GM12878 (cell line): ENCODE measurements around the gene DLG2. TPM values are rescaled to one million over a fixed set of nuclear protein-coding genes. Genes with fewer than 3 reads are reported as not detected.

Experiments used
- ATAC-seq: fragments of 200-7000 bp; cut with Tn5 transposase; 3 replicates; pipeline ENCODE4 v1.9.1; 2020; ENCODE audit warnings: mild to moderate bottlenecking, moderate library complexity
- BruUV-seq: library from RNA; stranded (reverse); fragments of 400-500 nt; replicated peaks from 2 replicates; lab custom pipeline; 2021; lab: Mats Ljungman, UMichigan
- CTCF ChIA-PET: fragments of 300-600 bp; sonication (Branson Sonifier 250); formaldehyde crosslinking; extraction: SDS; loops from one replicate; lab custom pipeline; 2021; ENCODE audit warnings: inconsistent platforms; lab: Yijun Ruan, JAX
- POLR2A ChIA-PET: fragments of 350-600 bp; formaldehyde crosslinking; extraction: SDS; loops from one replicate; lab custom pipeline; 2021; ENCODE audit warnings: inconsistent platforms; lab: Charles Lee
- RAD21 ChIA-PET: fragments of 300-600 bp; sonication (Branson Sonifier 250); formaldehyde crosslinking; loops from one replicate; lab custom pipeline; 2023; ENCODE audit warnings: antibody characterized with exemption; ENCODE audit not compliant: unreplicated experiment; lab: Charles Lee
- SMC1A ChIA-PET: fragments of 300-600 bp; sonication (Branson Sonifier 250); formaldehyde crosslinking; loops from one replicate; lab custom pipeline; 2023; ENCODE audit not compliant: unreplicated experiment, uncharacterized antibody; lab: Charles Lee
- DNase-seq: peaks from one replicate; pipeline ENCODE4 v3.0.0-alpha.2; 2011; ENCODE audit warnings: low read depth, low spot score
- FAIRE-seq: peaks from 3 replicates; lab custom pipeline; 2011; peaks lifted over from hg19 to GRCh38; lab: Jason Lieb, UNC
- H2AFZ ChIP-seq: 2 replicates; pipeline ENCODE4 v1.6.0; 2011; ENCODE audit warnings: low read depth, low read length, control low read depth; ENCODE audit not compliant: control insufficient read depth
- H3K27ac ChIP-seq: 2 replicates; pipeline ENCODE4 v1.5.1; 2011; ENCODE audit warnings: control low read depth; ENCODE audit not compliant: control insufficient read depth, insufficient read depth
- H3K27me3 ChIP-seq, 2 experiments: replicated peaks in 1 of 2; 2 replicates each; pipeline versions ENCODE4 v1.6.0 to v1.6.1; 2011; ENCODE audit warnings: low read length in 1 of 2; ENCODE audit not compliant: control insufficient read depth in 2 of 2, insufficient read depth in 2 of 2
- H3K36me3 ChIP-seq, 2 experiments: 2 replicates each; pipeline ENCODE4 v1.5.1; 2011; ENCODE audit warnings: low read length in 1 of 2; ENCODE audit not compliant: control insufficient read depth in 2 of 2, insufficient read depth in 2 of 2
- H3K4me1 ChIP-seq: 2 replicates; pipeline ENCODE4 v1.6.1; 2011; ENCODE audit warnings: mild to moderate bottlenecking, low read length, moderate library complexity, mixed read lengths; ENCODE audit not compliant: control insufficient read depth, insufficient read depth
- H3K4me2 ChIP-seq: 2 replicates; pipeline ENCODE4 v1.6.0; 2011; ENCODE audit warnings: control low read depth; ENCODE audit not compliant: control insufficient read depth, insufficient read depth
- H3K4me3 ChIP-seq: fragments of 200-600 bp; sonication (generic); 2 replicates; pipeline ENCODE4 v1.5.1; 2016
- H3K79me2 ChIP-seq: 2 replicates; pipeline ENCODE4 v1.6.0; 2011; ENCODE audit warnings: low read length; ENCODE audit not compliant: control insufficient read depth, insufficient read depth
- H3K9ac ChIP-seq: 2 replicates; pipeline ENCODE4 v1.8.0; 2011; ENCODE audit warnings: low read length, control low read depth, mixed read lengths; ENCODE audit not compliant: control insufficient read depth, insufficient read depth
- H3K9me3 ChIP-seq: replicated peaks from 3 replicates; pipeline ENCODE4 v1.5.1; 2011; ENCODE audit warnings: mild to moderate bottlenecking, low read length; ENCODE audit not compliant: control insufficient read depth, insufficient read depth
- H4K20me1 ChIP-seq: 2 replicates; pipeline ENCODE4 v1.6.0; 2011; ENCODE audit not compliant: control insufficient read depth, insufficient read depth
- FOXK2 ChIP-seq: fragments of 450-650 bp; IDR thresholded peaks from 2 replicates; pipeline ENCODE4 v1.6.1; 2017; ENCODE audit warnings: mild to moderate bottlenecking, moderate library complexity
- KAT2A ChIP-seq: conservative IDR thresholded peaks from 2 replicates; pipeline ENCODE4 v1.6.1; 2011; ENCODE audit warnings: low read depth, low read length; ENCODE audit not compliant: control insufficient read depth
- LARP7 ChIP-seq: fragments of 450-650 bp; IDR thresholded peaks from 2 replicates; pipeline ENCODE4 v1.6.1; 2017; ENCODE audit warnings: mild to moderate bottlenecking
- MTA2 ChIP-seq: fragments of 450-650 bp; IDR thresholded peaks from 2 replicates; pipeline ENCODE4 v1.6.1; 2016; ENCODE audit warnings: low read depth, mild to moderate bottlenecking, moderate library complexity
- NR2C2 ChIP-seq: IDR thresholded peaks from 2 replicates; pipeline ENCODE4 v1.6.1; 2011; ENCODE audit warnings: borderline replicate concordance, low read depth; ENCODE audit not compliant: control insufficient read depth, insufficient read length
- POU2F2 ChIP-seq: IDR thresholded peaks from 3 replicates; pipeline ENCODE4 v1.6.1; 2011; ENCODE audit warnings: low read depth, mild to moderate bottlenecking, low read length, borderline replicate concordance
- RBBP5 ChIP-seq: fragments of 200-600 bp; sonication (generic); conservative IDR thresholded peaks from 2 replicates; pipeline ENCODE4 v1.6.1; 2016
- SIX5 ChIP-seq: IDR thresholded peaks from 2 replicates; pipeline ENCODE4 v1.6.1; 2011; ENCODE audit warnings: mild to moderate bottlenecking, low read depth, low read length, moderate library complexity; ENCODE audit not compliant: severe bottlenecking
- SRF ChIP-seq, 2 experiments: IDR thresholded peaks; 2 replicates each; pipeline ENCODE4 v1.6.1; 2011; ENCODE audit warnings: low read depth in 2 of 2, low read length in 2 of 2, mild to moderate bottlenecking in 1 of 2, moderate library complexity in 1 of 2
- SUZ12 ChIP-seq: fragments of 200-600 bp; sonication (generic); IDR thresholded peaks from one replicate; pipeline ENCODE4 v1.6.1; 2018; ENCODE audit warnings: antibody characterized with exemption, mild to moderate bottlenecking; ENCODE audit not compliant: unreplicated experiment
- WGBS: methylation state at CpG from one replicate; pipeline ENCODE4 v1.1.6; 2016; ENCODE audit warnings: low lambda C conversion rate; ENCODE audit not compliant: insufficient replicate concordance, insufficient coverage; ENCODE audit errors: missing lambda C conversion rate; 5-methylcytosine and 5-hydroxymethylcytosine counted together
- in situ Hi-C: fragments of 300-500 bp; cut with MboI; formaldehyde crosslinking; loops from 9 replicates; pipeline ENCODE4 v1.14.3; 2018; ENCODE audit warnings: mixed read lengths
- intact Hi-C: fragments of 100-400 bp; cut with micrococcal nuclease; formaldehyde crosslinking; loops from one replicate; pipeline ENCODE4 v1.14.2; 2022; ENCODE audit not compliant: unreplicated experiment
- polyA plus RNA-seq, 11 experiments: library from polyadenylated mRNA; depleted of rRNA in 4 of 11; unstranded in 6 of 11; stranded (reverse) in 5 of 11; fragments of >200 nt; fragmentation: Nextera tagmentation in 4 of 11; fragmentation: Illumina TruSeq in 1 of 11; extraction: Ambion mirVana in 4 of 11; extraction: Trizol in 1 of 11; gene quantifications; 1 replicate in 1 of 11; 2 replicates in 10 of 11; pipeline versions ENCODE4 v1.2.1 to v1.2.3, GENCODE V29; 2011 to 2016; ENCODE audit warnings: inconsistent platforms in 2 of 11, missing spikeins in 2 of 11, low read depth in 1 of 11
- total RNA-seq, 4 experiments: library from RNA; depleted of rRNA in 3 of 4; stranded (reverse); fragments of >200 nt in 3 of 4; fragmentation: Illumina TruSeq in 1 of 4; extraction: Trizol in 1 of 4; gene quantifications; 2 replicates each; pipeline versions ENCODE4 v1.2.1 to v1.2.3, GENCODE V29; 2013 to 2021
- TF ChIP-seq, protein P1 (sequence below): fragments of 450-650 bp; IDR thresholded peaks from 2 replicates; pipeline ENCODE4 v1.6.1; 2017; ENCODE audit warnings: mild to moderate bottlenecking, moderate library complexity

DLG2 gene
- total and polyA plus RNA-seq, 10 of the 15 experiments (the other 5 are each of a cell fraction or from before 2014, with no cell fraction given): 0.09 to 0.98 (median 0.35) TPM

DNA sequence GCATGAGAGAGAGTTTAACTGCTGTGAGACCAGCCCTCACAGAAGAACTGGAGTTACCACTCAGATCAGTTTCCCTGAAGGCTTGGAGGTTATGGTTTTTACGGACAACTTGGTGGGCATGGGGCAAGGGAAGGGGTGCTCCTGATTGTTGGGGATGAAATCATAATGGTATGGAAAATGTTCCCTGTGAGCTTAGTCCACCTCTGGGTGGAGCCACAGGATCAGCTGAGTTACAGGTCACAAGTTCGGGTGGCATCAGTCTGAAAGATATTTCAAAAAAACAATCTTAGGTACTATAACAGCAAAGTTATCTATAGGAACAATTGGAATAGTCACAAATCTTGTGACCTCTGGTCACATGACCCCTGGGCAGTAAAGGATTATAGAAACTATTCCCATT is 162.9 kb downstream of the DLG2 start:
- intact Hi-C loops (no loop called here), in situ Hi-C loops (no loop called here)
- no peaks in the 10 kb centered on the region for H4K20me1 ChIP-seq
- H3K4me2 ChIP-seq: no peak overlapping the region
- H3K79me2 ChIP-seq: no peaks in the 10 kb centered on the region
- H3K4me1 ChIP-seq: no peaks in the 10 kb centered on the region
- ChIA-PET POLR2A (no interaction called here), RAD21 (no interaction called here), SMC1A (interaction anchor here (0.6 kb wide), 1 partner anchor 827 kb away, joined by 3 read pairs; no protein-coding TSS in a partner anchor), CTCF (no interaction called here)
- H3K27me3 ChIP-seq: no peaks in the 10 kb centered on the region
- H3K4me3 ChIP-seq: no peak overlapping the region
- no peak for DNase-seq
- no TSS peak for BruUV-seq
- no peak overlapping the region for H3K27ac ChIP-seq
- FAIRE-seq: no peak
- H3K9me3 ChIP-seq: no peaks in the 10 kb centered on the region; the same call in 2 of the 3 replicates
- ATAC-seq: no peak
- no peaks in the 10 kb centered on the region for H3K36me3 ChIP-seq
- no peak overlapping the region for H3K9ac ChIP-seq
- no peak overlapping the region for H2AFZ ChIP-seq
- TF ChIP-seq RBBP5: no peak
- no peak for TF ChIP-seq MTA2
- TF ChIP-seq, protein P1, sequence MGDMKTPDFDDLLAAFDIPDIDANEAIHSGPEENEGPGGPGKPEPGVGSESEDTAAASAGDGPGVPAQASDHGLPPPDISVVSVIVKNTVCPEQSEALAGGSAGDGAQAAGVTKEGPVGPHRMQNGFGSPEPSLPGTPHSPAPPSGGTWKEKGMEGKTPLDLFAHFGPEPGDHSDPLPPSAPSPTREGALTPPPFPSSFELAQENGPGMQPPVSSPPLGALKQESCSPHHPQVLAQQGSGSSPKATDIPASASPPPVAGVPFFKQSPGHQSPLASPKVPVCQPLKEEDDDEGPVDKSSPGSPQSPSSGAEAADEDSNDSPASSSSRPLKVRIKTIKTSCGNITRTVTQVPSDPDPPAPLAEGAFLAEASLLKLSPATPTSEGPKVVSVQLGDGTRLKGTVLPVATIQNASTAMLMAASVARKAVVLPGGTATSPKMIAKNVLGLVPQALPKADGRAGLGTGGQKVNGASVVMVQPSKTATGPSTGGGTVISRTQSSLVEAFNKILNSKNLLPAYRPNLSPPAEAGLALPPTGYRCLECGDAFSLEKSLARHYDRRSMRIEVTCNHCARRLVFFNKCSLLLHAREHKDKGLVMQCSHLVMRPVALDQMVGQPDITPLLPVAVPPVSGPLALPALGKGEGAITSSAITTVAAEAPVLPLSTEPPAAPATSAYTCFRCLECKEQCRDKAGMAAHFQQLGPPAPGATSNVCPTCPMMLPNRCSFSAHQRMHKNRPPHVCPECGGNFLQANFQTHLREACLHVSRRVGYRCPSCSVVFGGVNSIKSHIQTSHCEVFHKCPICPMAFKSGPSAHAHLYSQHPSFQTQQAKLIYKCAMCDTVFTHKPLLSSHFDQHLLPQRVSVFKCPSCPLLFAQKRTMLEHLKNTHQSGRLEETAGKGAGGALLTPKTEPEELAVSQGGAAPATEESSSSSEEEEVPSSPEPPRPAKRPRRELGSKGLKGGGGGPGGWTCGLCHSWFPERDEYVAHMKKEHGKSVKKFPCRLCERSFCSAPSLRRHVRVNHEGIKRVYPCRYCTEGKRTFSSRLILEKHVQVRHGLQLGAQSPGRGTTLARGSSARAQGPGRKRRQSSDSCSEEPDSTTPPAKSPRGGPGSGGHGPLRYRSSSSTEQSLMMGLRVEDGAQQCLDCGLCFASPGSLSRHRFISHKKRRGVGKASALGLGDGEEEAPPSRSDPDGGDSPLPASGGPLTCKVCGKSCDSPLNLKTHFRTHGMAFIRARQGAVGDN: no peak
- no peak for TF ChIP-seq NR2C2
- no peak for TF ChIP-seq KAT2A
- TF ChIP-seq POU2F2: no peak
- TF ChIP-seq SUZ12: no peak
- TF ChIP-seq SIX5: no peak
- TF ChIP-seq SRF (IDR thresholded peaks at IDR 0.05; ENCODE audit: low read depth in 2 of 2, low read length in 2 of 2): no peak
- no peak for TF ChIP-seq LARP7
- TF ChIP-seq FOXK2: no peak
- 46% methylated on average over 2 of the region's 2 CpGs for WGBS
